Stimulated activated CD8-positive, alpha-beta memory T cell treated with anti-CD3 and anti-CD28 coated beads, Interleukin-12 subunit alpha, Interleukin-12 subunit beta, amount 100 ng/mL, for 24 hours (primary cell): ENCODE results near the gene HSFX3.
"Not testable (repeated sequence)": the region's sequence is repeated elsewhere in the genome, so short reads cannot be mapped to it uniquely, and the experiment has no call there.

ENCODE experiments used
- DNase-seq: peaks from one replicate; pipeline ENCODE4 v3.0.0-alpha.2; 2020; ENCODE audit errors: extremely low read depth

HSFX3 gene

GRCh38 chrX:149517308-149517707 lies 32.4 kb downstream of the HSFX3 start:
- no peak for DNase-seq

- DNase-seq = no peak
Measured at GRCh38 chrX:149516604-149517003, 33.1 kb downstream of the HSFX3 start.

- no peak for DNase-seq
Measured at GRCh38 chrX:149515954-149516602, 33.6 kb downstream of the HSFX3 start.

GRCh38 chrX:149513825-149514428 lies 35.8 kb downstream of the HSFX3 start:
- DNase-seq = no peak

GRCh38 chrX:149512225-149512885 lies 37.4 kb downstream of the HSFX3 start:
- no peak for DNase-seq

GRCh38 chrX:149511081-149511480 lies 38.6 kb downstream of the HSFX3 start:
- DNase-seq = no peak

GRCh38 chrX:149510386-149510785 lies 39.3 kb downstream of the HSFX3 start:
- DNase-seq = no peak

GRCh38 chrX:149508467-149508866 lies 41.3 kb downstream of the HSFX3 start:
- no peak for DNase-seq

GRCh38 chrX:149506349-149506748 lies 43.4 kb downstream of the HSFX3 start:
- DNase-seq = no peak

- no peak for DNase-seq
Measured at GRCh38 chrX:149505671-149506070, 44.1 kb downstream of the HSFX3 start.

- DNase-seq = peak; percentile 60
Measured at GRCh38 chrX:149504915-149505651, 44.6 kb downstream of the HSFX3 start, which contains the start of gene IDS. Gene IDS (minus strand): TSS chrX:149505306. CDS start chrX:149505137, 169 bp downstream.

GRCh38 chrX:149504226-149504914 lies 45.4 kb downstream of the HSFX3 start:
- no peak for DNase-seq

- not testable (repeated sequence) for DNase-seq
Measured at GRCh38 chrX:149503446-149503845, 46.3 kb downstream of the HSFX3 start.

- DNase-seq = not testable (repeated sequence)
Measured at GRCh38 chrX:149502923-149503322, 46.8 kb downstream of the HSFX3 start.

- no peak for DNase-seq
Measured at GRCh38 chrX:149499766-149500165, 50.0 kb downstream of the HSFX3 start.

- DNase-seq = no peak
Measured at GRCh38 chrX:149498767-149499166, 51.0 kb downstream of the HSFX3 start.
